Left lung (tissue), 10 donors: ENCODE data around the gene ABHD16A. TPM values are rescaled to one million over a fixed set of nuclear protein-coding genes. Genes with fewer than 3 reads are reported as not detected.
A peak's percentile ranks its signal among the peaks of the same experiment; 100 is the strongest.

Source experiments
- ATAC-seq: fragments of 200-7000 bp; cut with Tn5 transposase; one replicate; pipeline ENCODE4 v1.9.1; 2020; ENCODE audit warnings: moderate library complexity
- DNase-seq, 4 donors: peaks; one replicate each; pipeline ENCODE4 v3.0.0-alpha.2; 2013 to 2020
- H3K27ac ChIP-seq, 2 donors: fragments of 200-600 bp; sonication (generic) in 1 of 2; one replicate each; pipeline versions ENCODE4 v1.5.0 to v1.8.0; 2020 to 2021
- H3K27me3 ChIP-seq, 2 donors: fragments of 200-600 bp; sonication (generic) in 1 of 2; one replicate each; pipeline versions ENCODE4 v1.5.0 to v1.8.0; 2020 to 2021
- H3K36me3 ChIP-seq, 2 donors: fragments of 200-600 bp; sonication (generic) in 1 of 2; one replicate each; pipeline versions ENCODE4 v1.5.0 to v1.8.0; 2020 to 2021
- H3K4me1 ChIP-seq, 2 donors: fragments of 200-600 bp; one replicate each; pipeline ENCODE4 v1.8.0; 2021
- H3K4me3 ChIP-seq, 2 donors: fragments of 200-600 bp; sonication (generic) in 1 of 2; one replicate each; pipeline versions ENCODE4 v1.5.0 to v1.8.0; 2020 to 2021; ENCODE audit warnings: mild to moderate bottlenecking in 1 of 2
- H3K9me3 ChIP-seq, 2 donors: fragments of 200-600 bp; sonication (generic) in 1 of 2; one replicate each; pipeline versions ENCODE4 v1.5.0 to v1.8.0; 2020 to 2021
- intact Hi-C, 2 donors: fragments of 100-400 bp; cut with DNase I; formaldehyde crosslinking; loops; one replicate each; pipeline versions ENCODE4 v1.11.2 to v1.14.2; 2022
- polyA plus RNA-seq, 6 donors: library from polyadenylated mRNA; unstranded; fragments of 120-200 nt; gene quantifications; one replicate each; pipeline ENCODE4 v1.2.1, GENCODE V29; 2013; ENCODE audit not compliant: insufficient read length in 6 of 6
- total RNA-seq, 2 donors: library from RNA; stranded (reverse); fragmentation: NEBNext Ultra II Directional; extraction: Animal tissue kit (Norgen Biotek cat#: 25700); gene quantifications; one replicate each; pipeline ENCODE4 v1.2.1, GENCODE V29; 2021
- TF ChIP-seq, protein P1 (sequence below), 2 donors: fragments of 200-600 bp; sonication (generic) in 1 of 2; IDR thresholded peaks; one replicate each; pipeline versions ENCODE4 v1.5.0 to v1.8.0; 2021; ENCODE audit warnings: antibody characterized with exemption in 2 of 2
- donor health status: DM: no; HTN: yes; CAD: no.
- donor health status: DM: no; HTN: no; CAD: no.

The ABHD16A gene
- total and polyA plus RNA-seq, 8 donors, result 53.6 to 63.9 (median 58.1) TPM

DNA sequence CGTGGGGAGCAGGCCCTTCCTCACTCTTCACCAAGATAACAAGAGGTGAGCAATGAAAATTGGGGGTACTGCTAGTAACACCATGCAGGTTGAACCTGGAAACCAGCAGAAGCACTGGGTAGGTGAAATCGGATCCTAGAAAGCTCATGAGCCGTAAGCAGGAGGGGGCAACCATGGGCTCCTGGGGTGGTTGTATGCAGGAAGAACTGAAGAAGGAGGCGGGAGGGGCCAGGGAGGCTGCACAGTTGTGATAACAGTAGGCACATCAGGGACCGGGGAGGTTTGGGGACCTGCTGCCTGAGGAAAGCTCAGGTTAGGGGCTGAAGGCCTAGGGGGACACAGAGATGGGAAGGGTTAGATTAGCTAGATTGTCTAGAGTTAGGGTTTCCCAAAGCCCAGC, 16.6 kb downstream of the ABHD16A start:
- TF ChIP-seq, protein P1, sequence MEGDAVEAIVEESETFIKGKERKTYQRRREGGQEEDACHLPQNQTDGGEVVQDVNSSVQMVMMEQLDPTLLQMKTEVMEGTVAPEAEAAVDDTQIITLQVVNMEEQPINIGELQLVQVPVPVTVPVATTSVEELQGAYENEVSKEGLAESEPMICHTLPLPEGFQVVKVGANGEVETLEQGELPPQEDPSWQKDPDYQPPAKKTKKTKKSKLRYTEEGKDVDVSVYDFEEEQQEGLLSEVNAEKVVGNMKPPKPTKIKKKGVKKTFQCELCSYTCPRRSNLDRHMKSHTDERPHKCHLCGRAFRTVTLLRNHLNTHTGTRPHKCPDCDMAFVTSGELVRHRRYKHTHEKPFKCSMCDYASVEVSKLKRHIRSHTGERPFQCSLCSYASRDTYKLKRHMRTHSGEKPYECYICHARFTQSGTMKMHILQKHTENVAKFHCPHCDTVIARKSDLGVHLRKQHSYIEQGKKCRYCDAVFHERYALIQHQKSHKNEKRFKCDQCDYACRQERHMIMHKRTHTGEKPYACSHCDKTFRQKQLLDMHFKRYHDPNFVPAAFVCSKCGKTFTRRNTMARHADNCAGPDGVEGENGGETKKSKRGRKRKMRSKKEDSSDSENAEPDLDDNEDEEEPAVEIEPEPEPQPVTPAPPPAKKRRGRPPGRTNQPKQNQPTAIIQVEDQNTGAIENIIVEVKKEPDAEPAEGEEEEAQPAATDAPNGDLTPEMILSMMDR (IDR thresholded peaks at IDR 0.05), result no peak
- DNase-seq (no peak), ATAC-seq (no peak)
- Histone ChIP-seq H3K9me3 (no peaks in the 10 kb centered on the region), H3K27me3 (no peaks in the 10 kb centered on the region), H3K36me3 (peaks cover 0 to 75% of the 10 kb centered on the region in 2 donors), H3K4me3 (no peak overlapping the region), H3K27ac (no peak overlapping the region), H3K4me1 (peaks cover 0 to 11% of the 10 kb centered on the region in 2 donors)
- intact Hi-C loops, result no loop called here

DNA sequence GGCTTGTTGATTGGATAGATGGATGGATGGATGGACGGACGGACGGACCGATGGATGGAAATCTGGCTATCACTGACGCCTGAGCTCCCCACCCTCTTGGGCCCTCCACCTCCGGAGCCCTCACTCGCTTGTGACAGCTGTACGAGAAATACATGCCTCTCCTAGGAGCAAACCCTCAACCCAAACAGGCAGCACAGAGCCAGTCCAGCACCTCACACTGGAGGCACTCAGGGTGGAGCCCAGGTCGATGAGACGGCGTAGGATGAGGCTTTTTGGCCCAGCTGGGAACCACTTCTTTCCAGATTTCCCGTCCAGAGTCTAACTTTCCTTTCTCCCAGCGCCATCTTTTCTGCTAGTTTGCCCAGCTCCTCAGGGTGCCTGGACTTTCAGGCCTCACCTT, 19.5 kb downstream of the ABHD16A start:
- ATAC-seq (no peak), DNase-seq (no peak)
- TF ChIP-seq, protein P1 (IDR thresholded peaks at IDR 0.05), result no peak
- Histone ChIP-seq H3K9me3 (no peaks in the 10 kb centered on the region), H3K27ac (no peak overlapping the region), H3K27me3 (no peaks in the 10 kb centered on the region), H3K36me3 (peaks cover 0 to 46% of the 10 kb centered on the region in 2 donors), H3K4me1 (peaks cover 5 to 24% of the 10 kb centered on the region in 2 donors), H3K4me3 (no peak overlapping the region)
- intact Hi-C loops, result no loop called here

DNA sequence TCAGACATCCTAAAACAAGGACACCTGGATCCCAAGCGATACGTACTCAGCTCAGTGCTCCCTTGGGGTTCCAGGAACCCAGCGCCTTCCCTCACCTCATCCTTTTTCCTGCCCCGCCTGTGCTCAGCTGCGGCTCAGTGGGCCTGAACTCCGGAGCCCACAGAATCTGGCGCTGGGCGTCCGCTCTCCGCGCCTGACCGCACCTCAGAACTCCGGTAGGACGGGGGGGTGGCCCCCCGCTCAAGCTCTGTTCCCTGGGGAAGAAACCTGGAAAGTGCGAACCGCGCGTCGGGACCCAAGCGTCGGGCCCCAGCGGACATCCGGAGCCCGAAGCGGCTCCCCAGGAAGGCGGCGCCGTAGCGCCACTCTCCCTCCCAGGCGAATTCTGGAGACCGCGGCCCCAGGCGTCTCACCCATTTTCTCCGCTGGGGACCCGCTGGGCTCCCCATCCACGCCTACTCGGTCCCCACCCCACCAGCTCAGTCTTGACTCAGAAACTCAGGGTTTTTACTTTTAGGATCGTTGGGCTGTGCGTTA, 21.9 kb downstream of the ABHD16A start:
- Histone ChIP-seq H3K4me1 (peaks cover 5 to 24% of the 10 kb centered on the region in 2 donors), H3K9me3 (no peaks in the 10 kb centered on the region), H3K4me3 (peak overlapping the region; percentile 38 to 50), H3K27ac (peak overlapping the region; percentile 60 to 82), H3K36me3 (peaks cover 0 to 23% of the 10 kb centered on the region in 2 donors), H3K27me3 (no peaks in the 10 kb centered on the region)
- TF ChIP-seq, protein P1 (IDR thresholded peaks at IDR 0.05), result no peak
- intact Hi-C loops, result no loop called here
- peak; percentile 68 for ATAC-seq
- DNase-seq, result peak in 2 of 4 donors; percentile 53 to 92

DNA sequence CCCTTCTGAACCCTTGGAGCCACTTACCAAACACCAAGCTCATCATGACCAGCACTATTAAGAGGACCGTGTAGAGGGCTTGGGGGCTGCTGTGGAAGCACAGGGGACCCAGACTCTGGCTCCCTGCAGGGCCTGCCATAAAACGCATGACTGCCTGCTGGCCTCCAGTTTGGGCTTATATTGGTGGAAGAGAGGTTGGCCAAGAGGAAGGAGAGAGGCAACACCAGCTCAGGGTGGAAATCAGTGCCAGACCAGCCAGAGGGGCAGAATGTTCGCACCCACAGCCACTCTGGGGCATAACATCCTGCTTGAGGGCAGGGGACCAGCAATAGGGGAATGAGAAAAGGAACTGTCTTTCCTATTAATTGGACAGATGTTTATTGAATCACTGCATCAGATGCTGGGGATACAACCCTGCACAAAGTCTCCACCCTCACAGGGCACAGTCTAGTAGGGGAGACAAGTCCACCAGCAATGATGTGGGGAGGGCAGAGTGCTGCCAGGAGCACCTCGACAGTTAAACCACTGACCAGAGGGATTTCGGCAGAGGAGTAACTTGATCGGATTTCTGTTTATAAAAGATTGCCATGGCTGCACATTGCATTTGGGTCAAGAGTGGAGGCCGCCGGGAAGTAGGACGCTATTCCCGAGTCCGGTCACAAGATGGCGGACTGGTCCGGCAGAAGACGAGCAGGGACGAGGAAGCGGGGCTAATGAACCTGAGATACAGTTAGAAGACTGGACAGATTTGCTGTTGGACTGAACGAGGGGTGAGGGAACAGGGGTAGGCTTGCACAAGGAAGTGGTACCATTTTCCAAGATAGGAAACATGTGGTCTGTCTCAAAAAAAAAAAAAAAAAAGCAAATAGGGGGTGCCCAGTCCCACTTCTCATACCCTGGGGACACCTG, 22.6 kb downstream of the ABHD16A start, which contains the start of gene LY6G5C:
TSS of gene LY6G5C (minus strand) at position 842 of the 909 bp plus-strand sequence. CDS start at position 148, 694 bp downstream.
- peak; percentile 86 to 95 (median 90) for DNase-seq
- H3K4me3 ChIP-seq, result peak within 1 kb of the TSS; percentile 38 to 50
- H3K9me3 ChIP-seq, result no peaks in the 10 kb centered on the region
- peaks cover 0 to 15% of the 10 kb centered on the region in 2 donors for H3K36me3 ChIP-seq
- peaks cover 5 to 24% of the 10 kb centered on the region in 2 donors for H3K4me1 ChIP-seq
- peak; percentile 92 for ATAC-seq
- TF ChIP-seq, protein P1 (IDR thresholded peaks at IDR 0.05), result peak; percentile 41 to 75
- intact Hi-C loops, result no loop called here
- H3K27me3 ChIP-seq, result no peaks in the 10 kb centered on the region
- H3K27ac ChIP-seq, result peak within 1 kb of the TSS; percentile 60 to 82

DNA sequence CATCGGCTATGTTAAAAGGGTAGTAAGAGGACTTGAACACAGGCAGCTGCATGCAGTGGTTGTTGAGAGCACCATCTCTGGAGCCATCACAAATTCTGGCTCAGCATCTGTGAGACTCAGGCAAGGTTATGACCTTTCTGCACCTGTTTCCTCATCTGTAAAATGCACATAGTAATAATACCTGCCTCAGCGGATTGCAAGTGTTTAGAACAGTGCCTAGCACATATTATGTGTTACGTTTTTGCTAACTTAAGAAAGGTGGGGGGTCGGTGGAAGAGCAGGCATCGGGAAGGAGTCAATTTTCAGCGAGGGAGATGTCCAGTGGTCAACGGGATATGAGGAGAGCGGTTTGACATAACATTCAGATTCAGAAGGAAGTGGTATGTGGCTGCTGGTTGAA, 25.2 kb downstream of the ABHD16A start:
- TF ChIP-seq, protein P1 (IDR thresholded peaks at IDR 0.05), result no peak
- H3K27me3 ChIP-seq, result no peaks in the 10 kb centered on the region
- no peaks in the 10 kb centered on the region for H3K9me3 ChIP-seq
- peaks cover 5 to 19% of the 10 kb centered on the region in 2 donors for H3K4me1 ChIP-seq
- ATAC-seq (no peak), DNase-seq (no peak)
- no peak overlapping the region for H3K4me3 ChIP-seq
- H3K36me3 ChIP-seq, result peaks cover 0 to 12% of the 10 kb centered on the region in 2 donors
- intact Hi-C loops, result loop anchor here in 1 of 2 donors (10.0 kb wide), 2 partner anchors 187 to 277 kb away; partner anchors contain the start of genes NELFE, NEU1 and SKIC2
- H3K27ac ChIP-seq, result no peak overlapping the region
